ENCODE results near the gene MAP1B. TPM values are rescaled to one million over a fixed set of nuclear protein-coding genes. Genes with fewer than 3 reads are reported as not detected.

Gene MAP1B
- total RNA-seq, 1 experiment from 2014 or later = 8.9 TPM

DNA sequence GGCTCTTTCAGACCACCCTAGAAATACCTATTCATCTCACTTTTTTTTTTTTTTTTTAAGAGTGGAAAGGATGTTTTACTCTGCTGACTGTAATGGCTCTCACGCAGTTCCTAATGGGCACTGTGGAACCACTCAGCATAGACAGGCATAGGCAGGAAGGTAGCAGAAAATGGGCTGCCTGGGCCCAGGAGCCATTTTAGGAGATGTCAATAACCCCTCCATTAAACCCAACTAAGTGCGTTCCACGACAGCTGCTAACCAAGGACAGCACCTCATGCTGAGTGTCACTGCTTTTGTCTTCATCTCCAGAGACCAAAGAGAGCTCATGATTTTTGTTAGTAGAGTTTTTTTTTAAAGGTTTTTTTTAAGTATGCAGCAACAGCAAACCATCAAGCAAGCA, 15.3 kb downstream of the MAP1B start:
- no peak for ATAC-seq
- RAD21 ChIA-PET (ENCODE audit: low non-redundant PET in 1 of 2, low total read pairs in 2 of 2, uncharacterized antibody in 2 of 2, unreplicated experiment in 2 of 2) = no interaction called here
- no peaks in the 10 kb centered on the region for H3K9me3 ChIP-seq (ENCODE audit: control insufficient read depth in 1 of 2, insufficient read depth in 1 of 2, low read depth in 1 of 2, low read length in 2 of 2)
- no peak for TF ChIP-seq YY1 (IDR thresholded peaks at IDR 0.05; ENCODE audit: extremely low read depth, insufficient replicate concordance, low read depth, low read length)
- TF ChIP-seq, protein P1, sequence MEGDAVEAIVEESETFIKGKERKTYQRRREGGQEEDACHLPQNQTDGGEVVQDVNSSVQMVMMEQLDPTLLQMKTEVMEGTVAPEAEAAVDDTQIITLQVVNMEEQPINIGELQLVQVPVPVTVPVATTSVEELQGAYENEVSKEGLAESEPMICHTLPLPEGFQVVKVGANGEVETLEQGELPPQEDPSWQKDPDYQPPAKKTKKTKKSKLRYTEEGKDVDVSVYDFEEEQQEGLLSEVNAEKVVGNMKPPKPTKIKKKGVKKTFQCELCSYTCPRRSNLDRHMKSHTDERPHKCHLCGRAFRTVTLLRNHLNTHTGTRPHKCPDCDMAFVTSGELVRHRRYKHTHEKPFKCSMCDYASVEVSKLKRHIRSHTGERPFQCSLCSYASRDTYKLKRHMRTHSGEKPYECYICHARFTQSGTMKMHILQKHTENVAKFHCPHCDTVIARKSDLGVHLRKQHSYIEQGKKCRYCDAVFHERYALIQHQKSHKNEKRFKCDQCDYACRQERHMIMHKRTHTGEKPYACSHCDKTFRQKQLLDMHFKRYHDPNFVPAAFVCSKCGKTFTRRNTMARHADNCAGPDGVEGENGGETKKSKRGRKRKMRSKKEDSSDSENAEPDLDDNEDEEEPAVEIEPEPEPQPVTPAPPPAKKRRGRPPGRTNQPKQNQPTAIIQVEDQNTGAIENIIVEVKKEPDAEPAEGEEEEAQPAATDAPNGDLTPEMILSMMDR (IDR thresholded peaks at IDR 0.05 in 2 of 3, conservative IDR thresholded peaks at IDR 0.05 in 1 of 3; ENCODE audit: borderline replicate concordance in 1 of 3, insufficient read depth in 1 of 3, low read depth in 2 of 3, low read length in 2 of 3) = no peak
- no peak for TF ChIP-seq ZNF274 (IDR thresholded peaks at IDR 0.05; ENCODE audit: low read depth, low read length)
- no peak for TF ChIP-seq CEBPB (IDR thresholded peaks at IDR 0.05; ENCODE audit: low read depth)
- no peak for TF ChIP-seq SRF (IDR thresholded peaks at IDR 0.05; ENCODE audit: low read depth)
- TF ChIP-seq ATF3 (IDR thresholded peaks at IDR 0.05) = no peak
- TF ChIP-seq, protein P2, sequence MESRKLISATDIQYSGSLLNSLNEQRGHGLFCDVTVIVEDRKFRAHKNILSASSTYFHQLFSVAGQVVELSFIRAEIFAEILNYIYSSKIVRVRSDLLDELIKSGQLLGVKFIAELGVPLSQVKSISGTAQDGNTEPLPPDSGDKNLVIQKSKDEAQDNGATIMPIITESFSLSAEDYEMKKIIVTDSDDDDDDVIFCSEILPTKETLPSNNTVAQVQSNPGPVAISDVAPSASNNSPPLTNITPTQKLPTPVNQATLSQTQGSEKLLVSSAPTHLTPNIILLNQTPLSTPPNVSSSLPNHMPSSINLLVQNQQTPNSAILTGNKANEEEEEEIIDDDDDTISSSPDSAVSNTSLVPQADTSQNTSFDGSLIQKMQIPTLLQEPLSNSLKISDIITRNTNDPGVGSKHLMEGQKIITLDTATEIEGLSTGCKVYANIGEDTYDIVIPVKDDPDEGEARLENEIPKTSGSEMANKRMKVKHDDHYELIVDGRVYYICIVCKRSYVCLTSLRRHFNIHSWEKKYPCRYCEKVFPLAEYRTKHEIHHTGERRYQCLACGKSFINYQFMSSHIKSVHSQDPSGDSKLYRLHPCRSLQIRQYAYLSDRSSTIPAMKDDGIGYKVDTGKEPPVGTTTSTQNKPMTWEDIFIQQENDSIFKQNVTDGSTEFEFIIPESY (IDR thresholded peaks at IDR 0.05; ENCODE audit: extremely low read depth, insufficient replicate concordance, low read length) = no peak
- TF ChIP-seq CBX3 (IDR thresholded peaks at IDR 0.05; ENCODE audit: low read depth) = no peak
- no peak overlapping the region for H3K4me2 ChIP-seq (ENCODE audit: low read length)
- no peaks in the 10 kb centered on the region for H3K79me2 ChIP-seq (ENCODE audit: insufficient read depth, low read length)
- no TSS peak for BruUV-seq (replicated peaks)
- H3K4me3 ChIP-seq (replicated peaks in 1 of 2; ENCODE audit: low read depth in 1 of 2, low read length in 2 of 2) = no peak overlapping the region
- H3K9ac ChIP-seq (ENCODE audit: low read length) = no peak overlapping the region
- no peak overlapping the region for H3K27ac ChIP-seq (ENCODE audit: low read depth, low read length)
- H3K4me1 ChIP-seq (ENCODE audit: control insufficient read depth in 1 of 2, insufficient read depth in 2 of 2, low read length in 2 of 2) = no peaks in the 10 kb centered on the region
- no peaks in the 10 kb centered on the region for H4K20me1 ChIP-seq (ENCODE audit: insufficient read depth)
- CTCF ChIA-PET = no interaction called here
- no peak overlapping the region for H2AFZ ChIP-seq (ENCODE audit: low read depth, low read length, poor library complexity, severe bottlenecking)
- POLR2A ChIA-PET = interaction anchor here (0.7 kb wide), 1 partner anchor 16 kb away, joined by 3 read pairs; no protein-coding TSS in a partner anchor
- H3K9me2 ChIP-seq (ENCODE audit: insufficient read depth) = no peaks in the 10 kb centered on the region
- no peaks in the 10 kb centered on the region for H3K36me3 ChIP-seq (ENCODE audit: control insufficient read depth in 1 of 2, insufficient read depth in 2 of 2, low read length in 2 of 2)
- no peaks in the 10 kb centered on the region for H3K27me3 ChIP-seq (ENCODE audit: insufficient read depth, low read length)
- no peak for DNase-seq (ENCODE audit: low read depth, low spot score)
- intact Hi-C loops (cut with micrococcal nuclease) = no loop called here
